ENCODE results near the gene ABHD2.

Gene ABHD2

DNA sequence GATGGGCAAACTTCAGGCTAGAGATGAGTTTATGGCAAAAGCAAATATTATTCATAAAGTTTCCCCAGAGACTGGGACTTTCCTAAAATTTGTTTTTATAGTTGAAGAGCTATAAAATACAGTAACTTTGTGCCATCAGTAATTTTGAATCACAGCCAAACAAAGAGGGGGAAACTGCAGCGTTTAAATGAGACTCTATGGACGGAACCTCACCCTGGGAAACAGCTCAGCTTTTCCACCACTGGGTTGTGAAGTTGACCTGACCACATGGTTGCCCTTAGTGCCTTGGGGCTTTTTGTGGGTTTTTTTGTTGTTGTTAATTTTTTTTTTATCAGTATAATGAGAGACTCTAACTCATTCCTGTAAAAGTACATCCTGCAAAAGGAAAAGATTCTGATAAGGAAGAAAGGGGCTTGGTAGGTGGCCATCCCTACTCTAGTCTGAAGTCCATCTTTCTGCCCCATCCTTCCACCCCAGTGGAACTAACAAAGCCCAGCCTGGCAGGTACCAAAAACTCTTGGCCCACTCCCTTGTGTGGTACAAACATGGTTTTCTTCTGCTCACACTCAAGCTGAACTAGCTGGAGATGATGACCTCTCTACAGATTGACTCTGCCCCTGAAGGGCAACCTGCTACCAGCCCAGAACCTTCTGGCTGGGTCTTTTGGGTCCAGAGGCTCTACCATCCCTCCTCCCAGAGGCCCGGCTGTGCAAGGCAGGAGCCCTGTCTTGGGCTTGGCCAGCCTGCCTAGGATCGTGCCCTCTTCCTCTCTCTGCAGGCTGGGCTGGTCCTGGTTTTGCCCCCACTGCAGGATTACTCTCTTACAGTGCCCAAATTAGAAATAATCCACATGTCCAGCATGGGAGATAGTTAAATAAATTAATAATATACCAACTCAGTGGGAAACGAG lies 92.0 kb downstream of the ABHD2 start:
- Histone ChIP-seq H3K9me3 (ENCODE audit: control insufficient read depth, low read depth, low read length) (no peaks in the 10 kb centered on the region), H3K27ac (ENCODE audit: low read length) (no peak overlapping the region), H3K9ac (ENCODE audit: low read length) (no peak overlapping the region), H3K27me3 (ENCODE audit: control insufficient read depth, insufficient read depth, low read length) (no peaks in the 10 kb centered on the region), H3K4me1 (ENCODE audit: control insufficient read depth, low read depth, low read length) (no peaks in the 10 kb centered on the region), H3K36me3 (ENCODE audit: control insufficient read depth, low read depth, low read length) (no peaks in the 10 kb centered on the region), H3K4me3 (ENCODE audit: low read length) (no peak overlapping the region)

DNA sequence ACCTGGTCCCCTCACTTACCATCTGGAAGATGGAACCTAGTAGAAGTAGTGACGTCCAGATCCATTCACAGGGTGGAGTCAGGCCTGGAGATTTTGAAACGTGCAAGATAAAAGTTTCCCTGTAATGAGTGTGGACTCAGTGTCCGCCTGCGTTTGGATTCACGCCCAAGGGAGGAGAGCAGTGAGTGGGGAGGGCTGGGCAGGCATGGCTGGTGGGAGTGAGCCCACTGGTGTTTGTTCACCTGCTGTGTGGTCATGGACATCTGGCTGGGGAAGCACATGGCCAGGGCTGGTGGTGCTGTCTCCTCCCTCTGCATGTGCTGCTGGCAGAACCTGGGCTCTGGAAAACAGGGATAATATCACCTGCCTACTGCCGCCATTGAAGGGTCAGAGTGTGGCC lies 96.1 kb downstream of the ABHD2 start:
- Histone ChIP-seq H3K4me3 (ENCODE audit: low read length) (no peak overlapping the region), H3K27ac (ENCODE audit: low read length) (no peak overlapping the region), H3K9ac (ENCODE audit: low read length) (no peak overlapping the region), H3K27me3 (ENCODE audit: control insufficient read depth, insufficient read depth, low read length) (no peaks in the 10 kb centered on the region), H3K36me3 (ENCODE audit: control insufficient read depth, low read depth, low read length) (no peaks in the 10 kb centered on the region), H3K4me1 (ENCODE audit: control insufficient read depth, low read depth, low read length) (no peaks in the 10 kb centered on the region), H3K9me3 (ENCODE audit: control insufficient read depth, low read depth, low read length) (no peaks in the 10 kb centered on the region)

DNA sequence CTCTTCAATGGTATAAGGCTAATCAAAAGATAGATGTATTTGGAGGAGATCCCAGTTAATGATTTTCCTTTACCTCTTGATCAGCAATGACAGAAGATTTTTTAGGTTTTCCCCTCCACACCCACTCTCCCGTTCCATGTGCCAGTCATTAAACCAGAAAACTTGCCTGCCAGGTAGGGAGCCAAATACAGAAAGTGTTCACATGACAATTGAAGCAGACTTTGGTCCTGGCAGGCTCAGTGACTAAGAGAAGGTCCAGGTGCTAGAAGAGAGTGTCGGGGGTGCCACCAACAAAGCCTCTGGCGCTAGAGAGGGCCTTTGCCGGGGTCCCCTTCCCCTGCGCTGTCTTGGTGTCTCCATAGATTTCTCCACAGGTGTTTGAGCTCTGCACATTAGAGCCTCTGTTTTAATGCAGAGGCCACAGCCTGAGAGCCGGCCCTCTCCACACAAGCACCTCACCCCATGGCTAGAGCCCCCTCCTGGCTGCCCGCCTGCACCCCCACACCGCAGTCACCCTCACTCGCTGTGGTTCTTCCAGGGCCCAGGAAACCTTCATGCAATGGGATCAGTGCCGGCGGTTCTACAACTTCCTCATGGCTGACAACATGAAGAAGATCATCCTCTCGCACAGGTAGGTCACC lies 96.8 kb downstream of the ABHD2 start:
- Histone ChIP-seq H3K27me3 (ENCODE audit: control insufficient read depth, insufficient read depth, low read length) (no peaks in the 10 kb centered on the region), H3K27ac (ENCODE audit: low read length) (no peak overlapping the region), H3K9me3 (ENCODE audit: control insufficient read depth, low read depth, low read length) (no peaks in the 10 kb centered on the region), H3K4me1 (ENCODE audit: control insufficient read depth, low read depth, low read length) (no peaks in the 10 kb centered on the region), H3K9ac (ENCODE audit: low read length) (no peak overlapping the region), H3K36me3 (ENCODE audit: control insufficient read depth, low read depth, low read length) (no peaks in the 10 kb centered on the region), H3K4me3 (ENCODE audit: low read length) (no peak overlapping the region)

DNA sequence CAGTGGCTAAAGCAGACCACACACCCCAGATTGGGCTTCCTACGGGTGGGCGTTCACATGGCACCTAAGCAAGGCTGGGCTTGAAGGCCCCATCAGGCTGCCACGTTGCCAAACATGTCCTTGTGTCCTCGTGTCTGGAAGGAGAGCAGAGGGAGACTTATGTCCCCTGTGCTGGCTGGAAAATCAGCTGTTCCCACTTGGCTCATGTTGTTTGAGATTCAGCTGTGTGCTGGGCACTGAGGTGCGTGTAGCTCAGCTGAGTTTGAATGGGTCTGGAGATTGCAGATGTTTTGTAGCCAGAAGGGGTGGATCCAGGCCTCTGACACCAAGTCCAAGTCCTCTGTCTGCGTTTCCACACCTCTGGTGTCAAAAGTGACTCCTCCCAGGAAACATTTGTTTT lies 98.5 kb downstream of the ABHD2 start:
- H3K9me3 ChIP-seq (ENCODE audit: control insufficient read depth, low read depth, low read length) = no peaks in the 10 kb centered on the region
- H3K4me3 ChIP-seq (ENCODE audit: low read length) = no peak overlapping the region
- H3K27me3 ChIP-seq (ENCODE audit: control insufficient read depth, insufficient read depth, low read length) = no peaks in the 10 kb centered on the region
- no peaks in the 10 kb centered on the region for H3K4me1 ChIP-seq (ENCODE audit: control insufficient read depth, low read depth, low read length)
- H3K27ac ChIP-seq (ENCODE audit: low read length) = no peak overlapping the region
- peaks cover 11% of the 10 kb centered on the region for H3K36me3 ChIP-seq (ENCODE audit: control insufficient read depth, low read depth, low read length)
- H3K9ac ChIP-seq (ENCODE audit: low read length) = no peak overlapping the region

DNA sequence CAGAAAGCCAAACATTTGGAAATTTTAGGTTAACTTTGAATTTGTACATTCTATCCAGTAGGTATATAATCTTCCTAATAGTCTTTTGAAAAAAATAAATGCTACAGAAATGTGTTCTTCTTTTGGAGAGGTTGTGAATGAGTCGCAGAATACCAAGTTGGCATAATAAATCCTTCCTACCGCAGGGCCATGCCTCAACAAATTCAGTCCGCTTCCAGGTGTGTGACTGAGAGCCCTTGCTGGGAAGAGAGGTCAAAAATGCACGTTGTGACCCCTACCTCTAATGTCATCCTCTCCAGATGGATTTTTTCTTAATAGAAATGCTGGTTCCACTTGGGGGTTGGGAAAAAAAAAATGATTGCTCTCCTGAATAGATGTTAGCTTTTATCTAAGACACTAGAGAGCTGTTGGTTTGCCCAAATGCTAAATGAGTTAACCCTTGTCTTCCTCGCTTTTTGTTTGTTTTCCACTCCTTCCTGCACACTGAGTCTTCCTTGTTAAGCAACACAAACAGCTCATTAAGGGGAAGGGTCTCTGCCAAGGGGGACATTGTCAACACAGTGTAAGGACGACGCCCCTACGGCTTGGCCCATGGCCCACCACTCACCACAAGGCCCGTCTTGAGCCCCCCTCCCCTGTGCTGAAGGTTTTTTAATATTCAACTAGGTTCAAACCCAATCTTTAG lies 99.2 kb downstream of the ABHD2 start:
- Histone ChIP-seq H3K4me1 (ENCODE audit: control insufficient read depth, low read depth, low read length) (no peaks in the 10 kb centered on the region), H3K36me3 (ENCODE audit: control insufficient read depth, low read depth, low read length) (peaks cover 11% of the 10 kb centered on the region), H3K27ac (ENCODE audit: low read length) (no peak overlapping the region), H3K4me3 (ENCODE audit: low read length) (no peak overlapping the region), H3K27me3 (ENCODE audit: control insufficient read depth, insufficient read depth, low read length) (no peaks in the 10 kb centered on the region), H3K9ac (ENCODE audit: low read length) (no peak overlapping the region), H3K9me3 (ENCODE audit: control insufficient read depth, low read depth, low read length) (no peaks in the 10 kb centered on the region)

DNA sequence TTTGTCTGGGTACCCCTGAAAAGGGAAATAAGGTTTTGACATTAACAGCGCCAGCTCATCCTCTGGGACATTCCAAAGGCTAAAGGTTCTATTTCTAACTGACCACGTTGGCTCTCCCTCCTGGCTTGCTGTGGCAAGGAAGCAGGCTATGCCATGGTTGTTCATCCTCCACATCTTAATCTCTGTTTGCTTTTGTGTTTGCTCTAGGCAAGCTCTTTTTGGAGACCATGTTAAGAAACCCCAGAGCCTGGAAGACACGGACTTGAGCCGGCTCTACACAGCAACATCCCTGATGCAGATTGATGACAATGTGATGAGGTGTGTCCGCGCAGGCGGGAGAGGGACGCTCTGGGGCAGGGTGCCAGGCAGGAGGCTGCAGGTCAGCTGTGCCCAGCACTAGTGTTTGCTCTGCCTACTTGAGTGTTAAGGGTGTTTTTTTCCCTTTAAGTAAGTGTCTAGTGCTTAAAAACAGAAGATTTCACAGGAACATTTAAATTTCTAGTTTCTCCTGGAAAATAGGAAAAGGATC lies 99.8 kb downstream of the ABHD2 start:
- Histone ChIP-seq H3K4me1 (ENCODE audit: control insufficient read depth, low read depth, low read length) (no peaks in the 10 kb centered on the region), H3K27me3 (ENCODE audit: control insufficient read depth, insufficient read depth, low read length) (no peaks in the 10 kb centered on the region), H3K4me3 (ENCODE audit: low read length) (no peak overlapping the region), H3K9ac (ENCODE audit: low read length) (no peak overlapping the region), H3K36me3 (ENCODE audit: control insufficient read depth, low read depth, low read length) (peaks cover 11% of the 10 kb centered on the region), H3K9me3 (ENCODE audit: control insufficient read depth, low read depth, low read length) (no peaks in the 10 kb centered on the region), H3K27ac (ENCODE audit: low read length) (no peak overlapping the region)

DNA sequence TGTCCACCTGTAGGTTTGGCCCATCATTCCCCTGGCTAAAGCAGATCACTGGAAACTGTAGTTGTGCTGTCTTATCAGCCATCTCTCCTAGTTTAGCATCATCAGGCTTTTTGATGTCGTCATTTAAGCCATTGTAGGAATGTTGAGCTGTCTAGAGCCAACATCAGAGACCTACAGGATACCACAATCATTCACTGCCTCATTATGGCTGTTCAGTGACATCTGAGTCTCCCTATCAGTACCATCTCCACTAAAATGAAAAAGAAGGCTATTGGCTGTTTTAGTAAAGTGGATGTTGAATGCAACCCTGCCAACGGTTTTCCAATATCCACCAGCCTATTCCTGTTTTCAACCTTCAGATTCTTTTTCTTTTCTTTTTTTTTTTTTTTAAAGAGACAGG lies 103.9 kb downstream of the ABHD2 start:
- no peak overlapping the region for H3K9ac ChIP-seq (ENCODE audit: low read length)
- no peaks in the 10 kb centered on the region for H3K9me3 ChIP-seq (ENCODE audit: control insufficient read depth, low read depth, low read length)

DNA sequence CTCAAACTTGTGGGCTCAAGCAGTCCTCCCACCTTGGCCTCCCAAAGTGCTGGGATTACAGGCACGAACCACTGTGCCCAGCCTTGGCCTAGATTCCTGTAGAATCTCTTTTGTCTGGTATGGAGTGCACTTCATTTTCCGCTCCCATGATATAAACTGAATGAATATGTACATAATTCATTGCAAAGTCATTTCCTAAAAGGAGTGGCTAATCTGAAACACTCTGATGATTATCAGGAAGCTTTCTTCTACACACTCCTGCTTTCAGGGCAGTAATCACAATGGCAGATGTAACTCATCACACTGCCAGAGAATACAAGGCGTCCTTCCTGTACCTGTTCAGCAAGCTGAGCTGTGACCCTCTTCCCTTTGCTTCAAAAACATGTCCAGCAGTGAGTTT lies 104.5 kb downstream of the ABHD2 start:
- Histone ChIP-seq H3K4me1 (ENCODE audit: control insufficient read depth, low read depth, low read length) (peaks cover 15% of the 10 kb centered on the region), H3K27ac (ENCODE audit: low read length) (no peak overlapping the region)

More for the DNA sequence above, 103.9 kb downstream of the ABHD2 start:
- no peak overlapping the region for H3K27ac ChIP-seq (ENCODE audit: low read length)
- peaks cover 11% of the 10 kb centered on the region for H3K36me3 ChIP-seq (ENCODE audit: control insufficient read depth, low read depth, low read length)
- no peaks in the 10 kb centered on the region for H3K27me3 ChIP-seq (ENCODE audit: control insufficient read depth, insufficient read depth, low read length)
- H3K4me3 ChIP-seq (ENCODE audit: low read length) = no peak overlapping the region
- H3K4me1 ChIP-seq (ENCODE audit: control insufficient read depth, low read depth, low read length) = peaks cover 9% of the 10 kb centered on the region

DNA sequence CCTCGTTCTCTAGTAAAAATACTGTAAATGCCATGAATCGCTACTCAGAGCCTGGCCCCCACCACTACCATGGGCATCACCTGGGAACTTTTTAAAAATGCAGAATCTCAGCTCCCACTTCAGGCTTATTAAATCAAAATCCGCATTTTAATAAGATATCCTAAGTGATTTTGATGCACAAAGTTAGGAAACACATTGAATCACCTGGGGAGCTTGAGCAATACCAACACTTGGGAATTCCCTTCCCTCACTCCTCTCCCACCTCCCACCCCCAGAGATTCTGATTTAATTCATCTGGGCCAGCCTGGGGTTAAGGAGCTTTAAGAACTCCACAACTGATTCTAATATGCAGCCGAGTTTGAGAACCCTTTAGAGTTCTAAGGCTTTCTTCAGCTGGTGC lies 106.4 kb downstream of the ABHD2 start:
- no peak overlapping the region for H3K27ac ChIP-seq (ENCODE audit: low read length)
- H3K4me1 ChIP-seq (ENCODE audit: control insufficient read depth, low read depth, low read length) = peaks cover 34% of the 10 kb centered on the region
- no peak overlapping the region for H3K9ac ChIP-seq (ENCODE audit: low read length)
- H3K27me3 ChIP-seq (ENCODE audit: control insufficient read depth, insufficient read depth, low read length) = no peaks in the 10 kb centered on the region
- H3K36me3 ChIP-seq (ENCODE audit: control insufficient read depth, low read depth, low read length) = peaks cover 11% of the 10 kb centered on the region
- H3K9me3 ChIP-seq (ENCODE audit: control insufficient read depth, low read depth, low read length) = no peaks in the 10 kb centered on the region
- H3K4me3 ChIP-seq (ENCODE audit: low read length) = no peak overlapping the region

More for the DNA sequence above, 104.5 kb downstream of the ABHD2 start:
- Histone ChIP-seq H3K4me3 (ENCODE audit: low read length) (no peak overlapping the region), H3K9me3 (ENCODE audit: control insufficient read depth, low read depth, low read length) (no peaks in the 10 kb centered on the region), H3K27me3 (ENCODE audit: control insufficient read depth, insufficient read depth, low read length) (no peaks in the 10 kb centered on the region), H3K9ac (ENCODE audit: low read length) (no peak overlapping the region), H3K36me3 (ENCODE audit: control insufficient read depth, low read depth, low read length) (peaks cover 11% of the 10 kb centered on the region)

DNA sequence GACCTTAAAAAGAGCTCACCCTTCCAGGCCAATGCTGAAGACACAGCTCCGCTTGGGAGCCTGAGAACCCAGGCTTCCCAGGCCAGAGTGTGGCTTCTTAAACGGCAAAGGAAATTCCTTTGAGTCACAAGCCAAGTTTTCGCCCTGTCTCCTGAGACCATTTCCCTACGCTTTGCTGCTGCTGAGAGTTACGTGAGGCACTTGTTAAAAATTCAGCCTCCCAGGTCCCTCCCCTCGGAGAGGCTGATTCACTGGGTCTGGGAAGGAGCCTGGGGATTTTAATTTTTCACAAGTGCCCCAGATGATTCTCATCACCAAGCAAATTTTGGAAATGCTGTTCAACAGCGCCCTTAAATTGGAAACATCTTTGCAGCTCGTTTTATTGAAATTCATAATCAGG lies 107.6 kb downstream of the ABHD2 start:
- Histone ChIP-seq H3K4me3 (ENCODE audit: low read length) (no peak overlapping the region), H3K9ac (ENCODE audit: low read length) (no peak overlapping the region), H3K27me3 (ENCODE audit: control insufficient read depth, insufficient read depth, low read length) (no peaks in the 10 kb centered on the region), H3K9me3 (ENCODE audit: control insufficient read depth, low read depth, low read length) (no peaks in the 10 kb centered on the region), H3K36me3 (ENCODE audit: control insufficient read depth, low read depth, low read length) (peaks cover 3% of the 10 kb centered on the region), H3K4me1 (ENCODE audit: control insufficient read depth, low read depth, low read length) (peaks cover 36% of the 10 kb centered on the region), H3K27ac (ENCODE audit: low read length) (no peak overlapping the region)

DNA sequence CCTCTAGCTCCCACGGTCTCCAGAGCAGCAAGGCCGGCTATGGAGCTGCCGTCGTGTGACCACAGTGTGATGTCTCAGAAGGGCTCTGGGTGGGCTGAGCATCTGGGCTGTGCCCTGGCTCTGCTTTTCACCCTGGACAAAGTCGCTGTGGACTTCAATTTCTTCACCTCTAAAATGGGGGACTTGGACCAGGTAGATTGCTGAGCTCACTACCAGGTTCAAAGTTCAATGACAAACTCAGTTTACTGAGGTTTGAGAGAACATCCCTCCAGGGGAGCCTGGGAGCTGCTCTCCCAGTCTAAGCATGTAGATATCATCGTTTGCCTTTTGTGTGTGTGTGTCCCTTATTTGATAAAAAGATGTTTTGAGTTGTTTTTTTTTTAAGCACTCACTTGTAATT lies 108.0 kb downstream of the ABHD2 start:
- Histone ChIP-seq H3K4me3 (ENCODE audit: low read length) (no peak overlapping the region), H3K36me3 (ENCODE audit: control insufficient read depth, low read depth, low read length) (no peaks in the 10 kb centered on the region), H3K9ac (ENCODE audit: low read length) (no peak overlapping the region), H3K9me3 (ENCODE audit: control insufficient read depth, low read depth, low read length) (no peaks in the 10 kb centered on the region), H3K27ac (ENCODE audit: low read length) (no peak overlapping the region), H3K4me1 (ENCODE audit: control insufficient read depth, low read depth, low read length) (peaks cover 36% of the 10 kb centered on the region), H3K27me3 (ENCODE audit: control insufficient read depth, insufficient read depth, low read length) (no peaks in the 10 kb centered on the region)

All from iPS-18a (cell line).